ENCODE measurements around the gene ZNF619. TPM values are rescaled to one million over a fixed set of nuclear protein-coding genes. Genes with fewer than 3 reads are reported as not detected.
A peak's percentile ranks its signal among the peaks of the same experiment; 100 is the strongest.

The ZNF619 gene
- total RNA-seq, 1 experiment from 2014 or later, result 7.2 TPM

- Mint-ChIP-seq H3K9me3 (no peaks in the 10 kb centered on the region), H3K36me3 (peaks cover 20% of the 10 kb centered on the region), H3K27ac (no peak overlapping the region), H3K27me3 (ENCODE audit: low read depth) (peaks cover 2% of the 10 kb centered on the region; the same call in 1 of the 2 replicates), H3K4me1 (peaks cover 17% of the 10 kb centered on the region), H3K4me3 (peak overlapping the region; percentile 93)
- ChIA-PET POLR2A (interaction anchor here (1.3 to 2.5 kb wide), 4 partner anchors 19 to 694 kb away, joined by 3 to 24 read pairs (median 4); partner anchors contain the start of genes CTNNB1, ZNF619 and ZNF621), CTCF (interaction anchor here (1.0 to 2.5 kb wide), 11 partner anchors 10 to 196 kb away, joined by 3 to 22 read pairs (median 6); partner anchors contain the start of genes RPL14, ZNF619 and ZNF621)
- DNase-seq (ENCODE audit: low spot score) (no peak), ATAC-seq (no peak)
- TF ChIP-seq FOXP4 (CRISPR knock-in tag; IDR thresholded peaks at IDR 0.05), result no peak
- no peak for TF ChIP-seq SP1 (CRISPR knock-in tag; conservative IDR thresholded peaks at IDR 0.05)
- no peak for TF ChIP-seq NFATC4 (CRISPR knock-in tag; IDR thresholded peaks at IDR 0.05)
- TF ChIP-seq ZNF423 (CRISPR knock-in tag; IDR thresholded peaks at IDR 0.05), result no peak
- TF ChIP-seq ETV6 (CRISPR knock-in tag; IDR thresholded peaks at IDR 0.05), result no peak
- TF ChIP-seq IRF1 (CRISPR knock-in tag; IDR thresholded peaks at IDR 0.05), result no peak
- TF ChIP-seq NR2C2 (CRISPR knock-in tag; IDR thresholded peaks at IDR 0.05), result no peak
- TF ChIP-seq CREB1 (CRISPR knock-in tag; IDR thresholded peaks at IDR 0.05), result no peak
- no peak for TF ChIP-seq TP53 (CRISPR knock-in tag; IDR thresholded peaks at IDR 0.05)
- TF ChIP-seq FOXK1 (CRISPR knock-in tag; IDR thresholded peaks at IDR 0.05), result no peak
- TF ChIP-seq NR3C1 (CRISPR knock-in tag; conservative IDR thresholded peaks at IDR 0.05; ENCODE audit: low read depth), result no peak
- no peak for TF ChIP-seq ZNF396 (CRISPR knock-in tag; IDR thresholded peaks at IDR 0.05; ENCODE audit: borderline replicate concordance)
Measured at GRCh38 chr3:40504636-40505430, 27.9 kb downstream of the ZNF619 start.

DNA sequence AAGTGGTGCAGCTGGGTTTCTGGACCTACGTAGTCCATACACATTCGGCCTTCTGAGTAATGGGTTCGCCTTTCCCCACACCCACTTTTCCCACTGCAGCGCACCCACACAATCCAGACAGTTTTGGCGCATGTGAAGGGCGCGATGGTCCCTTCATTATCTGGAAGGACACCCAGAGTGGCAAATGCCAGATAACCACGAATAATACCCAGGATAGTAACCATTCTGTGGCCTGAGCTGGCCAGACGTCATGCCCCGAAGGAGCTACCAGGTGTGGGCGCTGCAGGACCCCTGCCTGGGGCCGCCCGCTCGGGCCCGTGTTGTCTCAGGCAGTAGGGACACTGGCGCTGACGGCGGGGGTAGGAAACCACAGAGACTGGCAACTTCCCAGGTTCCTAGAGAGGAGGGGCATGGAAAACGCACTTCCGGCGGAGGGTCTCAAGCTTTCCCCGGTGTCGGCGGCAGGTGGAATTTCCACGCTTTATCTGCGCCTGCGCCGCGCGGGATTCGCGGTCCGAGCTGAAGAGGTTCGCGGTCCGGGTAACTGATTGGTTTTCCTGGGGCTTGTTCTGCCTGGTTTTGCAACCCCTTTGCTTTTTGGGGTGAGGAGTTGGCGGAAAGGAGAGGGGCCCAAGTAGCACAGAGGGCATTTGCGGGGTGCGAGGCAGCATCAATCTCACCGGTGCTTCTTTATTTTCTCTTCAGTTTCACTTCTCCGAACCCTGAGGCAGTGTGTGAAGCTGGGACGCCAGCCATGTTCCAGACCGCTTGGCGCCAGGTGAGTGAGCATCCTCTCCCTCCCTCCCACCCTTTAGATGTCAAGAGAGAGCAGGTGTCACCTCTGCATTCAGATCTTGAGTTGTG lies 28.9 kb downstream of the ZNF619 start, which contains the start of gene ZNF620:
Gene ZNF620 (plus strand): TSS at position 441 of the 864 bp plus-strand sequence. CDS start 314 bp downstream, at position 755.
- peak within 1 kb of the TSS; percentile 96 for H3K27ac Mint-ChIP-seq
- H3K36me3 Mint-ChIP-seq, result peaks cover 30% of the 10 kb centered on the region
- ChIA-PET CTCF (interaction anchor here (0.7 to 2.5 kb wide), 12 partner anchors 11 to 325 kb away, joined by 3 to 22 read pairs (median 6); partner anchors contain the start of genes RPL14, ZNF619 and ZNF621), POLR2A (interaction anchor here (1.3 to 2.5 kb wide), 4 partner anchors 18 to 693 kb away, joined by 3 to 24 read pairs (median 4); partner anchors contain the start of genes CTNNB1, ZNF619 and ZNF621)
- H3K4me3 Mint-ChIP-seq, result peak within 1 kb of the TSS; percentile 93
- H3K27me3 Mint-ChIP-seq (ENCODE audit: low read depth), result peaks cover 2% of the 10 kb centered on the region; the same call in 1 of the 2 replicates
- no peaks in the 10 kb centered on the region for H3K9me3 Mint-ChIP-seq
- H3K4me1 Mint-ChIP-seq, result peaks cover 17% of the 10 kb centered on the region
- peak; percentile 88 for DNase-seq (ENCODE audit: low spot score)
- peak; percentile 99 for ATAC-seq
- TF ChIP-seq ZNF263 (CRISPR knock-in tag; IDR thresholded peaks at IDR 0.05; ENCODE audit: low read depth), result no peak
- peak; percentile 78 for TF ChIP-seq FOXK1 (CRISPR knock-in tag; IDR thresholded peaks at IDR 0.05)
- no peak for TF ChIP-seq ZNF317 (CRISPR knock-in tag; IDR thresholded peaks at IDR 0.05; ENCODE audit: borderline replicate concordance, low read depth)
- TF ChIP-seq E2F5 (CRISPR knock-in tag; IDR thresholded peaks at IDR 0.05), result 0 out of 2 replicates have a peak, but pooled peaks have one; percentile 44
- TF ChIP-seq ZNF232 (CRISPR knock-in tag; IDR thresholded peaks at IDR 0.05), result peak; percentile 76; the same call in 1 of the 2 replicates
- TF ChIP-seq SP1 (CRISPR knock-in tag; conservative IDR thresholded peaks at IDR 0.05), result peak; percentile 70
- TF ChIP-seq, protein P1, sequence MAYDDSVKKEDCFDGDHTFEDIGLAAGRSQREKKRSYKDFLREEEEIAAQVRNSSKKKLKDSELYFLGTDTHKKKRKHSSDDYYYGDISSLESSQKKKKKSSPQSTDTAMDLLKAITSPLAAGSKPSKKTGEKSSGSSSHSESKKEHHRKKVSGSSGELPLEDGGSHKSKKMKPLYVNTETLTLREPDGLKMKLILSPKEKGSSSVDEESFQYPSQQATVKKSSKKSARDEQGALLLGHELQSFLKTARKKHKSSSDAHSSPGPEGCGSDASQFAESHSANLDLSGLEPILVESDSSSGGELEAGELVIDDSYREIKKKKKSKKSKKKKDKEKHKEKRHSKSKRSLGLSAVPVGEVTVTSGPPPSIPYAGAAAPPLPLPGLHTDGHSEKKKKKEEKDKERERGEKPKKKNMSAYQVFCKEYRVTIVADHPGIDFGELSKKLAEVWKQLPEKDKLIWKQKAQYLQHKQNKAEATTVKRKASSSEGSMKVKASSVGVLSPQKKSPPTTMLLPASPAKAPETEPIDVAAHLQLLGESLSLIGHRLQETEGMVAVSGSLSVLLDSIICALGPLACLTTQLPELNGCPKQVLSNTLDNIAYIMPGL (CRISPR knock-in tag; IDR thresholded peaks at IDR 0.05), result peak; percentile 79
- peak; percentile 13; the same call in 1 of the 2 replicates for TF ChIP-seq ETV6 (CRISPR knock-in tag; IDR thresholded peaks at IDR 0.05)
- no peak for TF ChIP-seq NFYB (CRISPR knock-in tag; conservative IDR thresholded peaks at IDR 0.05; ENCODE audit: low read depth)
- no peak for TF ChIP-seq SMAD4 (CRISPR knock-in tag; IDR thresholded peaks at IDR 0.05)
- TF ChIP-seq ZNF423 (CRISPR knock-in tag; IDR thresholded peaks at IDR 0.05), result peak; percentile 94
- TF ChIP-seq FOXP1 (CRISPR knock-in tag; IDR thresholded peaks at IDR 0.05; ENCODE audit: borderline replicate concordance), result peak; percentile 59; the same call in 1 of the 2 replicates
- TF ChIP-seq, protein P2, sequence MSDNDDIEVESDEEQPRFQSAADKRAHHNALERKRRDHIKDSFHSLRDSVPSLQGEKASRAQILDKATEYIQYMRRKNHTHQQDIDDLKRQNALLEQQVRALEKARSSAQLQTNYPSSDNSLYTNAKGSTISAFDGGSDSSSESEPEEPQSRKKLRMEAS (CRISPR knock-in tag; IDR thresholded peaks at IDR 0.05), result peak; percentile 72
- TF ChIP-seq, protein P3, sequence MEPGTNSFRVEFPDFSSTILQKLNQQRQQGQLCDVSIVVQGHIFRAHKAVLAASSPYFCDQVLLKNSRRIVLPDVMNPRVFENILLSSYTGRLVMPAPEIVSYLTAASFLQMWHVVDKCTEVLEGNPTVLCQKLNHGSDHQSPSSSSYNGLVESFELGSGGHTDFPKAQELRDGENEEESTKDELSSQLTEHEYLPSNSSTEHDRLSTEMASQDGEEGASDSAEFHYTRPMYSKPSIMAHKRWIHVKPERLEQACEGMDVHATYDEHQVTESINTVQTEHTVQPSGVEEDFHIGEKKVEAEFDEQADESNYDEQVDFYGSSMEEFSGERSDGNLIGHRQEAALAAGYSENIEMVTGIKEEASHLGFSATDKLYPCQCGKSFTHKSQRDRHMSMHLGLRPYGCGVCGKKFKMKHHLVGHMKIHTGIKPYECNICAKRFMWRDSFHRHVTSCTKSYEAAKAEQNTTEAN (CRISPR knock-in tag; IDR thresholded peaks at IDR 0.05), result peak; percentile 19; the same call in 1 of the 2 replicates
- peak; percentile 82 for TF ChIP-seq GABPB1 (CRISPR knock-in tag; IDR thresholded peaks at IDR 0.05)

Data from WTC11 (cell line).